Stimulated activated CD4-positive, alpha-beta T cell treated with anti-CD3 and anti-CD28 coated beads, TNF-alpha, amount 100 ng/mL, for 24 hours (primary cell): ENCODE results near the gene EFNA5.
"Not testable (repeated sequence)": the region's sequence is repeated elsewhere in the genome, so short reads cannot be mapped to it uniquely, and the experiment has no call there.

Experiments
- DNase-seq, 3 experiments: peaks; one replicate each; pipeline ENCODE4 v3.0.0-alpha.2; 2020; ENCODE audit warnings: low read depth in 3 of 3

EFNA5 gene

DNA sequence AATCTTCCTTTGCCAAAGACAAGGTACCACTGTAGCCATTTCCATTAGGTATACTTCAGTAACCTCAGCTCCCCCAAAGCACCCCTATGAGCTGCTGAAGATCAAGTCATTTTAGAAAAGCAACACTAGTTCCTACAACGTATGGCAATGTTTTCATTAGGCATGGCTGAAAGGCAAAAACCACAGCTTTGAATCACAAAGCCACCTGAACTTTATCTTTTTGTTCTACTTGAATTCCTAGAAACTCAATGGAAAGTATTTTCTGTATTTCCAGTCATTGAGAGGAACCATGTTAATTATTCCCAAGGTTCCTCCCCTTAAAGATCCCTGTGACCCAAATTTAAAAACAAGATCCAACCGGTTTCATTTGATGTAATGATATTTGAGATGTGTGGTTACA, 152.1 kb downstream of the EFNA5 start:
- no peak for DNase-seq

DNA sequence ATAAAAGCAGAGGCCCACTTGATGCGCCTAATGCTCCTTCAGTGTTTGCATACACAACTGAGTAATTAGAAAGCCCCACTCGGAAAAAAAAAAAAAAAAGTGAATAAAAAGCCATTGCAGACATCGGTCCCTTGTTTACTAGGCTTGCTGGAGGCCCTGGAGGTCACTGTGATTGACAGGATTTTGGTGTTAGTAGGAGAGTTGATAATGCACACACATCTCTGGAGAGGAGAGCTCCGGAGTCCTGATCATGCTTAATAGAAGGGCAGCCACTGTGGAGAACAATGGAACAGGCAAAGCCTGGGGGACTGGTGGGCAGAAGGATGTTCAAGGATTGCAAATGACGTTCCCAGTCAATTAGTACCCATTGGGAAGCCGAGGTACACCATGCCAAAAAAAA, 152.5 kb downstream of the EFNA5 start:
- DNase-seq, result no peak

- no peak for DNase-seq
Measured at GRCh38 chr5:107517185-107518033, 153.3 kb downstream of the EFNA5 start.

GRCh38 chr5:107516452-107517184, 154.1 kb downstream of the EFNA5 start:
- no peak for DNase-seq

DNA sequence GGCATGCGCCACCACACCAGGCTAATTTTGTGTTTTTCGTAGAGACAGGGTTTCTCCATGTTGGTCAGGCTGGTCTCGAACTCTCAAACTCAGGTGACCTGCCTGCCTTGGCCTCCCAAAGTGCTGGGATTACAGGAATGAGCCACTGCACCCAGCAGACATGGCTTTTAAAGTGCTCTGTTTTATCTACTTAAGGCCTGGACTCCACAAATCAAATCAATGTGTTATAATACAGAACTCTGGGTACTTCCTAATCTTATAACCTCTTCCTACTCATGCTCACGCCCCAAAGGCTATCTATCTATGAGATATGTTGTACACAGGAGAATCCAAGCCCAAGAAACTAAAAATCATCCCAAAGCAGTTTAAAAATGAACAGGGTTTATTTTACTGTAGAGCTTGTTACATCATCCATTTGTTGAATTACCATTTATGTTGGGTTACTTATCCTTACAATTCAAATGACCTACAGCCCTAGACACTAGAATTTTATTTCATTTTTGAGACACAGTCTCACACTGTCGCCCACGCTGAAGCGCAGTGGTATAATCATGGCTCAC, 155.1 kb downstream of the EFNA5 start:
- DNase-seq, result no peak

DNA sequence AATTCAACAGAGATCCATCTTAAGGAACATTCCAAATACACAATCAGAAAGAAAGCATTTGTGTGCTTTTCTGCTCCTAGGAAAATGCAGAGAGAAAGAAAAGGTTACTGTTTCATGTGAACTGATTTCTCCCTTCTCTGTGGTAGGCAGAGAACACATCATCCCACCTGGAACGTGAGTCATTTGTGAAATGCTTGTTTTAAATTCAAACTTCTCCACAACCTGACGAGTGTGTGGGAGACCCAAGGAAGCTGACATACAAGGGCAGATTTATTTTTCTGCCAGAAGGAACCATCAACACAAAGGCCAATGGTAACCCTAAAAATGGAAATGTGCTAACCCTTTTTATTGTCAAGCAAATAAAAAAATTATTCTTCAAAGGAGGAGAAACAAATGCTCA, 156.4 kb downstream of the EFNA5 start:
- DNase-seq, result no peak

GRCh38 chr5:107513337-107514085, 157.2 kb downstream of the EFNA5 start:
- DNase-seq, result no peak

GRCh38 chr5:107512029-107512428, 158.7 kb downstream of the EFNA5 start:
- DNase-seq, result no peak

- no peak for DNase-seq
Measured at GRCh38 chr5:107510125-107510524, 160.6 kb downstream of the EFNA5 start.

- DNase-seq, result no peak
Measured at GRCh38 chr5:107508097-107508496, 162.6 kb downstream of the EFNA5 start.

DNA sequence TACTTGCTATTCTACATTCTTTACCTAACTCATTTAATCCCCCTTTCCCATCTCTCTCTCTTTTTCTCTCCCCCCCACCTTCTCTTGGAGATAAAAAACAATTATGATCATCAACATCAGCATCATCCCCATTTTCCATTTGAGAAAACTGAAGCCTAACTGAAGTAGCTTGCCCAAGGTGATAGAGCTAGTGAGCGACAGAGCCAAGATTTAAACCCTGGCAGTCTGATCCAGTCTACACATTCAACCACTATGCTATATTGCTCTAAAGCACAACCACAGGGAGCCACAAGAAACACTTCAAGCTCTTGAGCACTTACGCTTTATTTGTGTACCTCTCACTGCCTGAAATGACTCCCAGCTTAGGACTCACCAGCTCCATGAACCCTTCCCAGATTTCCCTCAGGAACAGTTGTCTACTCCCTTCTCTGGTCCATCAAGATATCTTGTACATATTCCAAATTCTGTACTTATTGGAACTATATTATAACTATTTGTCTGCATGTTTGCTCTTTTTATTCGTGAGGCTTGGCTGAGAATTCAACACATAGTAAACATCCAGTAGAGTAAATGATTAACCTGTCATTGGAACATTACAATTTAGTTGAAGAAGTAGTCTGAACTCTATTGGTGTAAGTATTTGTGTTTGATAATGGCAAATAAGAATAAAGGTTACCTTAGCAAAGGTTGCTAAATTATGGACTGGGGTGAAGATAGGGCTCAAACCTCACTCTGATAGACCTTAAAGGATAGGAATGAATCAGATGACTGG, 164.8 kb downstream of the EFNA5 start:
- no peak for DNase-seq

GRCh38 chr5:107504424-107504823, 166.3 kb downstream of the EFNA5 start:
- DNase-seq, result no peak

- no peak for DNase-seq
Measured at GRCh38 chr5:107502676-107503060, 168.1 kb downstream of the EFNA5 start.

GRCh38 chr5:107501965-107502675, 168.6 kb downstream of the EFNA5 start:
- no peak for DNase-seq

- no peak for DNase-seq
Measured at GRCh38 chr5:107500840-107501239, 169.9 kb downstream of the EFNA5 start.

GRCh38 chr5:107500347-107500746, 170.4 kb downstream of the EFNA5 start:
- DNase-seq, result no peak

DNA sequence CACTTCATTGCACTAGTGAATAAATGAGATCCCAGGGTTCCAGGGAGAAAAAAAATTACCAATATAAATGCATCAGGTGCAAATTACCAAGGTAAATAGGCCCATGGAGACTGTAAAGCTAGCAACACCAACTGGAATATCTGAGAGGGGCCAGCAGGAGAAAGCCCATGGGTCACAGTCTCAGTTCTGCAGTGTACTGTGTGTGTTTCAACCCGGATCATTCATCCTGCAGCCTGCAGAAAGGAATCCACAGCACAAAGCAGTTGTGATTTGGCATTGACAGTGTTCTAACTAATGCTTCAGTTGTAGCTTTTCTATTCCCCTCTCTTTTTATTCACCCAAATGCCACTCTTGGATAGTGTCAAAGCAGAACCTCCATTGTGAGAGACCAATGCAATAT, 171.0 kb downstream of the EFNA5 start:
- no peak for DNase-seq

- DNase-seq, result no peak
Measured at GRCh38 chr5:107499237-107499636, 171.5 kb downstream of the EFNA5 start.

DNA sequence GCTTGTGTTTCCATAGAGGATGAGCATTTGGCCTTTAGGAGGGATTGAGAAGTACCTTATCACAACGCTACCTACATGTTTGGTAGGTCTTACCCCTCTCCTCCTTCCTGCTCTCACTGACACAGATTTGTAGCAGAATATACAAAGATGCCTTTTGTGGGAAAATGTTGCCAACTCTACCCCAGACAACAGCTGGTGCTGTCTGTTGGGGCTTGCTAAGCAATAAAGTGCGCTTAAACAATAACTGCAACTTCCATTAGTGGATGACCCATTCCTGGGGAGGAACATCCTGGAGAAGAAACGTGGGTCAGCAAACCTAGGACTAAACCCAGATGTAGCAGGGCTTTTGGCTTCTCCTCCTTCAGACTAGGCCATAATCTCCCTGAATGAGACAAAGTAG, 174.3 kb downstream of the EFNA5 start:
- DNase-seq, result no peak

GRCh38 chr5:107494129-107494528, 176.6 kb downstream of the EFNA5 start:
- DNase-seq, result not testable (repeated sequence)

DNA sequence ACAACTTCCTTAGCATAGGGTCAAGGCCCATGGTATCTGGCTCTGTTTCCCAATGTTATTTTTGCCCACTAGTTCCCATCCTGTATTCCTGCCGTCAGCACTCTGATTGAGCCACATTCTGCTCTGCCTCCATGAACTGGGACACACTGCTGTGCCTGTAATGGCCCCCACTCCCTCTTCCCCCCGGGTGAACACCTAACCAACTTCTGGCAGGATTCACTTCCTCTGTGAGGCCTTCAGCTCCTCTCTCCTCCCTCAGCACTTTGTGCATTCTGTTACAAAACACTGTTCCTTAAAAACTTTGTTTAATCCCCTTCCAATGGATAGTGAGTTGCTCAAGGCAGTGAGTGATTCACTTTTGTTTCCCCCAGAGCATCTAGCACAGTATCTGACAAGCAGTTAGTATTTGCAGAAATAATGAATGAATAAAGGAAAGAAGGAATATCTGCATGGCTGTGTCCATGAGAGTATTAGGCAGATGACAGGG, 183.6 kb downstream of the EFNA5 start:
- DNase-seq, result no peak
